ENCODE data around the gene COX7C. TPM values are rescaled to one million over a fixed set of nuclear protein-coding genes. Genes with fewer than 3 reads are reported as not detected.

COX7C gene
- total and polyA plus RNA-seq, 3 donors from 2014 or later, result 258 to 568 (median 370) TPM

DNA sequence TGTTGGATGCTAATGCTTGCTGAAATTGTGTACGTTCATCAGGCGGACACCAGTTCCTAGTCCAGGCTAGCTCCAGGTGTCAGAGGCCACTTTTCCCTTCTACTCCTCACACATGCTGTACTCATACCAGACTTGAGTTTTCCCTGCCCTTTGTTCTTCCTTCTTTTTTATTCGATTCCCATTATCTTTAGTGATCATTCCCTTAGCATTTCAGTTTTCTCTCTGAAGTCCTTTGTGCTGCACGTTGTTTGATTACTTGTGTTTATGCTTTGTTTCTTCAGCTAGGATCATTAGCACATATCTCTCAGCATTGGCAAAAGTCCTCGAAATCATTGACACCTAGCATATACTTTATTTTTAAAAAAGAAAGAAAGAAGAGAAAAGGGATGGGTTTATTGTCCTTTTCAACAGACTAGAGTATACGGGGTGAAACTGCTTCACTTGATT lies 409 bp upstream of the COX7C start:
- TF ChIP-seq POLR2A (IDR thresholded peaks at IDR 0.05), result no peak
- TF ChIP-seq CTCF (IDR thresholded peaks at IDR 0.05), result no peak

GRCh38 chr5:86623785-86624483 lies 6.2 kb downstream of the COX7C start:
- Histone ChIP-seq H3K27ac (no peak overlapping the region), H3K4me3 (no peak overlapping the region), H3K4me1 (peaks cover 2% of the 10 kb centered on the region), H3K27me3 (no peaks in the 10 kb centered on the region), H3K36me3 (ENCODE audit: low read depth, missing control alignments) (no peaks in the 10 kb centered on the region), H3K9me3 (no peaks in the 10 kb centered on the region)
- no peak for DNase-seq
- WGBS, 2 donors, result 88 to 92% methylated on average over 4 of the region's 4 CpGs
- TF ChIP-seq CTCF (IDR thresholded peaks at IDR 0.05), result no peak
- no peak for TF ChIP-seq POLR2A (IDR thresholded peaks at IDR 0.05)
- intact Hi-C loops (cut with DNase I; ENCODE audit: low total_unique reads), result no loop called here

More for the DNA sequence above, 409 bp upstream of the COX7C start:
- Histone ChIP-seq H3K27ac (no peak overlapping the region), H3K9me3 (no peaks in the 10 kb centered on the region), H3K36me3 (ENCODE audit: low read depth, missing control alignments) (no peaks in the 10 kb centered on the region), H3K27me3 (no peaks in the 10 kb centered on the region), H3K4me3 (peak overlapping the region; percentile 94 to 96), H3K4me1 (peaks cover 7% of the 10 kb centered on the region)
- intact Hi-C loops (cut with DNase I; ENCODE audit: low total_unique reads), result no loop called here
- no peak for DNase-seq
- 38 to 57% methylated on average over 6 of the region's 6 CpGs for WGBS, 2 donors

DNA sequence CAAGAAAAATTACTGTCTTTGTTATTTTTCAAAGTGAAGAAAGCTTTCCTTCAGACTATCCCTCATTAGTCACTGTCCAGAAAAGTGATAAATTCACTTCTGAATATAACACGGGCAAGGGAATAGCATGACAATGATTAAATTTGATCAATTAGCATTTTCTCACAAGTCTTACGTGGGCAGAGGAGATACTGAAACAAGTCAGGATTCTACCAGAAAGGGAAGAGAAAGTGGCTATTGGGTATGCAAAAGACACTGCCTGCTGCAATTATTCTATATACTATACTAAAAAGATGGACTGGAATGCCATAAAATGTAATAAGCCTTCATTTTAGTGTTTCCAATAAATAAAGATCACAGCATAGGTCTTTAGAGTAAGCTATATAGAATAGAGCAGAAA lies 7.4 kb downstream of the COX7C start:
- WGBS, 2 donors, result 67 to 82% methylated on average over 2 of the region's 2 CpGs
- no peak for TF ChIP-seq POLR2A (IDR thresholded peaks at IDR 0.05)
- no peak for TF ChIP-seq CTCF (IDR thresholded peaks at IDR 0.05)
- H3K27me3 ChIP-seq, result no peaks in the 10 kb centered on the region
- H3K9me3 ChIP-seq, result no peaks in the 10 kb centered on the region
- no peaks in the 10 kb centered on the region for H3K4me1 ChIP-seq
- H3K4me3 ChIP-seq, result no peak overlapping the region
- no peaks in the 10 kb centered on the region for H3K36me3 ChIP-seq (ENCODE audit: low read depth, missing control alignments)
- no peak overlapping the region for H3K27ac ChIP-seq
- intact Hi-C loops (cut with DNase I; ENCODE audit: low total_unique reads), result no loop called here
- DNase-seq, result no peak

GRCh38 chr5:86626149-86626548 lies 8.4 kb downstream of the COX7C start:
- TF ChIP-seq CTCF (IDR thresholded peaks at IDR 0.05) (no peak), POLR2A (IDR thresholded peaks at IDR 0.05) (no peak)
- no peaks in the 10 kb centered on the region for H3K27me3 ChIP-seq
- no peak for DNase-seq
- H3K27ac ChIP-seq, result no peak overlapping the region
- no peaks in the 10 kb centered on the region for H3K36me3 ChIP-seq (ENCODE audit: low read depth, missing control alignments)
- no peaks in the 10 kb centered on the region for H3K9me3 ChIP-seq
- no peak overlapping the region for H3K4me3 ChIP-seq
- H3K4me1 ChIP-seq, result no peaks in the 10 kb centered on the region
- intact Hi-C loops (cut with DNase I; ENCODE audit: low total_unique reads), result no loop called here

- WGBS, 2 donors, result 97 to 98% methylated on average over 2 of the region's 2 CpGs
These were observed 13.4 kb downstream of the COX7C start for GRCh38 chr5:86631165-86631564.

More at GRCh38 chr5:86631165-86631564, 13.4 kb downstream of the COX7C start:
- Histone ChIP-seq H3K27ac (no peak overlapping the region), H3K4me1 (no peaks in the 10 kb centered on the region), H3K9me3 (no peaks in the 10 kb centered on the region), H3K4me3 (no peak overlapping the region), H3K27me3 (no peaks in the 10 kb centered on the region), H3K36me3 (ENCODE audit: low read depth, missing control alignments) (no peaks in the 10 kb centered on the region)
- DNase-seq, result no peak
- intact Hi-C loops (cut with DNase I; ENCODE audit: low total_unique reads), result no loop called here
- TF ChIP-seq CTCF (IDR thresholded peaks at IDR 0.05) (no peak), POLR2A (IDR thresholded peaks at IDR 0.05) (no peak)
